Activated T-helper 1 cell treated with anti-CD3 and anti-CD28 coated beads, Interleukin-12 subunit alpha, Interleukin-12 subunit beta, Interleukin-2, Interleukin-4 antibody, amounts not matched to agents 30 ng/mL and 10 ng/mL and 1 ng/mL, durations not matched to agents 14 hours and 24 hours and 36 hours (primary cell): ENCODE data around the gene TTC27. TPM values are rescaled to one million over a fixed set of nuclear protein-coding genes. Genes with fewer than 3 reads are reported as not detected.
"Not testable (repeated sequence)": the region's sequence is repeated elsewhere in the genome, so short reads cannot be mapped to it uniquely, and the experiment has no call there.

Experiments used
- DNase-seq: peaks from one replicate; pipeline ENCODE4 v3.0.0; 2021; ENCODE audit warnings: low spot score
- H3K27ac Mint-ChIP-seq: one replicate; pipeline ENCODE4 v1.8.0; 2021; ENCODE audit warnings: mild to moderate bottlenecking, mixed read lengths
- H3K27me3 Mint-ChIP-seq: one replicate; pipeline ENCODE4 v1.8.0; 2022; ENCODE audit warnings: mild to moderate bottlenecking, moderate library complexity, mixed read lengths; ENCODE audit not compliant: insufficient read depth
- H3K36me3 Mint-ChIP-seq: one replicate; pipeline ENCODE4 v1.8.0; 2021; ENCODE audit warnings: low read depth, mixed read lengths
- H3K4me1 Mint-ChIP-seq: one replicate; pipeline ENCODE4 v1.8.0; 2021; ENCODE audit warnings: low read depth, mixed read lengths
- H3K4me3 Mint-ChIP-seq: one replicate; pipeline ENCODE4 v1.8.0; 2021; ENCODE audit warnings: mild to moderate bottlenecking, moderate library complexity, mixed read lengths
- H3K9me3 Mint-ChIP-seq: one replicate; pipeline ENCODE4 v1.8.0; 2021; ENCODE audit warnings: mixed read lengths
- intact Hi-C: fragments of 100-400 bp; cut with micrococcal nuclease; formaldehyde crosslinking; loops from one replicate; pipeline ENCODE4 v1.15.1; 2024
- total RNA-seq: library from RNA; stranded (reverse); gene quantifications from 2 replicates; pipeline ENCODE4 v1.2.3, GENCODE V29; 2022

Gene TTC27
- total RNA-seq, 1 donor from 2014 or later, result 41.3 TPM

DNA sequence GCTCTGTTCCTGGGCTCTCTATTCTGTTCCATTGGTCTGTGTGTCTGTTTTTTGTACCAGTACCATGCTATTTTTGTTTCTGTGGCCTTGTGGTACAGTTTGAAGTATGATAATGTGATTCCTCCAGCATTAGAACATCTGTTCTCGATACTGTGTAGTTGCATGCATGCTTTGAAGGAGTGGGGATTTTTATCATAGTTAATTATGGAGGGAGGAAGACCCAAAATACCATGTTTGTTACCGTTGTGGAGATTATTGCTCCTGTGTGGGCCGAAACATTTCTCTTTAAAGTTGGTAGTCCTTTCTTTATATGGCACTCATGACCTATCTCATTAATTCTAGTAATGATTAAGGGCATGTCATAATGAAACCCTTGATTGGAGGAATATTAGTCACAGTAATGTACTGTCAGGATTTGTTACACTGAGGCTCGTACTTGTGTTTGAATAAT, 87.6 kb downstream of the TTC27 start:
- H3K27ac Mint-ChIP-seq, result peak overlapping the region; percentile 64
- no peaks in the 10 kb centered on the region for H3K27me3 Mint-ChIP-seq
- intact Hi-C loops, result no loop called here
- peaks cover 25% of the 10 kb centered on the region for H3K36me3 Mint-ChIP-seq
- no peak overlapping the region for H3K4me3 Mint-ChIP-seq
- no peak for DNase-seq
- peaks cover 16% of the 10 kb centered on the region for H3K4me1 Mint-ChIP-seq
- peaks cover 9% of the 10 kb centered on the region for H3K9me3 Mint-ChIP-seq

DNA sequence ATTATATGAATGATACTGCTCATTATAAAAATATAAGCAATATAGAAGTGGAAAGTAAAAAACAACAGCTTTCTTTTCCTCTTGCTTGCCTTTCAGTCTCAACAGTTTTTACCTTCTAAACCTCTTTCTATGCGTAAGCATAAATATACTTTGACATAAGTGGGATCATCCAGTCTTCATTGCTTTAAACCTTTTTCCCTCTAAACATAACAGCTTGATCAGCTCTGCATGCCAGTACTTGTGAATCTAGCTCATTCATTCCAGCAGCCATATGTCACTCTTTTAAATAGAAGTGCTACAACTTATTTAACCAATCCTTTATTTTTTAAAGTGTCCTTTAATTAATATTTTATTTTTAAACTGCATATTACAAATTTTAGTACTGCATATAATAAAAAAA, 88.1 kb downstream of the TTC27 start:
- H3K27me3 Mint-ChIP-seq, result no peaks in the 10 kb centered on the region
- H3K36me3 Mint-ChIP-seq, result peaks cover 25% of the 10 kb centered on the region
- peaks cover 9% of the 10 kb centered on the region for H3K9me3 Mint-ChIP-seq
- no peak overlapping the region for H3K4me3 Mint-ChIP-seq
- intact Hi-C loops, result no loop called here
- no peak overlapping the region for H3K27ac Mint-ChIP-seq
- H3K4me1 Mint-ChIP-seq, result peaks cover 16% of the 10 kb centered on the region
- no peak for DNase-seq

DNA sequence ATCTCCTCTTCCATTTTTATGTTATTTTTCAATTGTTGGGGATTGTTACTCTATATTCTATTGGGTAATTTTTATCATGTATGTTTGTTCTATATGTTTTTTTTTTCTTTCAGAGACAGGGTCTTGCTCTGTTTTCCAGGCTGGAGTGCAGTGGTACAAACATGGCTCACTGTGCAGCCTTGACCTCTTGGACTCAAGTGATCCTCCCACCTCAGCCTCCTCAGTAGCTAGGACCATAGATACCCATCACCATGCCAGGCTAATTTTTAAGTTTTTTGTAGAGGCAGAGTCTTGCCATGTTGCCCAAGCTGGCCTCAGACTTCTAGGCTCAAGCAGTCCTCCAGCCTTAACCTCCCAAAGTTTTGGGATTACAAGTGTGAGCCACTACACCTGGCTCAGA, 88.7 kb downstream of the TTC27 start:
- no peak for DNase-seq
- peaks cover 25% of the 10 kb centered on the region for H3K36me3 Mint-ChIP-seq
- peaks cover 16% of the 10 kb centered on the region for H3K4me1 Mint-ChIP-seq
- intact Hi-C loops, result no loop called here
- peaks cover 9% of the 10 kb centered on the region for H3K9me3 Mint-ChIP-seq
- no peak overlapping the region for H3K4me3 Mint-ChIP-seq
- no peak overlapping the region for H3K27ac Mint-ChIP-seq
- H3K27me3 Mint-ChIP-seq, result no peaks in the 10 kb centered on the region

DNA sequence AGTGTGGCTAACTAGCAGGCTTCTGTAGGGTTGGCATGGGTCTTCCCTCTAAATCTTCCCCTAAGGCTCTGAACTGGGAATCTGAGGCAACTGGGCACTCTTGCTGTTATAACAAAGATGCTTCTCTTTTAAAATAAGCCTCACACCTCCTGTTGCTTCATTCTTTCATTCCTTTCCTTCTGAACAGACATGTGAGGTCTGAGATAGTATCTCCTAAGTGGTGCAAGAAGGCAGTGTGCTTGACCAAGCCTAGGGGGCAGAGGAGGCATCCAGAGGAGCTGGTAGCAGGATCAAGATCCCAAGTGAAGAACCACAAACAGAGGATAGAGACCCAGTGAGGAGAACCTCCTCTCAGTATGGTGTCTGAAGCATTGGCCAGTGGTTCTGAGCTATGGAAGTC, 90.9 kb downstream of the TTC27 start:
- DNase-seq, result no peak
- H3K36me3 Mint-ChIP-seq, result peaks cover 24% of the 10 kb centered on the region
- intact Hi-C loops, result no loop called here
- H3K27ac Mint-ChIP-seq, result no peak overlapping the region
- H3K4me1 Mint-ChIP-seq, result peaks cover 16% of the 10 kb centered on the region
- H3K27me3 Mint-ChIP-seq, result no peaks in the 10 kb centered on the region
- peaks cover 7% of the 10 kb centered on the region for H3K9me3 Mint-ChIP-seq
- H3K4me3 Mint-ChIP-seq, result no peak overlapping the region

DNA sequence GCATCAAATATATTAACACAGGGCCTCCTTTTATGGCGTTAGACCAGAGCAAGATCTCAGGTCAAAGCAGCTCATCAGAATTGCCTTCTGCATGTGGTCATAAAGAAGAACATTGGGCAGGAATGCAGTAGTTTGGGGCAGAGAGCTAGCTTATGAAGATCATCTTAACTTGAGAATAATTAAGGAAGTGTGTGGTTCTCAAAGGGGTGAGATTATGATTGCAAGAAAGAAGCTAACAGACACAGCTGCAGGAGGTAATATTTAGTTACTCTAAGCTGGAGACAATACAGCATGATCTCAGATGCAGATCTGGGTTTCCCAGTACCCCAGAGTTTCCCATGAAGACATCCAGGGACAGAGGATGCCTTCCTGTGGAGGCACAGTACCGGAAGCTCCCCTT, 91.6 kb downstream of the TTC27 start:
- intact Hi-C loops, result no loop called here
- H3K27me3 Mint-ChIP-seq, result no peaks in the 10 kb centered on the region

DNA sequence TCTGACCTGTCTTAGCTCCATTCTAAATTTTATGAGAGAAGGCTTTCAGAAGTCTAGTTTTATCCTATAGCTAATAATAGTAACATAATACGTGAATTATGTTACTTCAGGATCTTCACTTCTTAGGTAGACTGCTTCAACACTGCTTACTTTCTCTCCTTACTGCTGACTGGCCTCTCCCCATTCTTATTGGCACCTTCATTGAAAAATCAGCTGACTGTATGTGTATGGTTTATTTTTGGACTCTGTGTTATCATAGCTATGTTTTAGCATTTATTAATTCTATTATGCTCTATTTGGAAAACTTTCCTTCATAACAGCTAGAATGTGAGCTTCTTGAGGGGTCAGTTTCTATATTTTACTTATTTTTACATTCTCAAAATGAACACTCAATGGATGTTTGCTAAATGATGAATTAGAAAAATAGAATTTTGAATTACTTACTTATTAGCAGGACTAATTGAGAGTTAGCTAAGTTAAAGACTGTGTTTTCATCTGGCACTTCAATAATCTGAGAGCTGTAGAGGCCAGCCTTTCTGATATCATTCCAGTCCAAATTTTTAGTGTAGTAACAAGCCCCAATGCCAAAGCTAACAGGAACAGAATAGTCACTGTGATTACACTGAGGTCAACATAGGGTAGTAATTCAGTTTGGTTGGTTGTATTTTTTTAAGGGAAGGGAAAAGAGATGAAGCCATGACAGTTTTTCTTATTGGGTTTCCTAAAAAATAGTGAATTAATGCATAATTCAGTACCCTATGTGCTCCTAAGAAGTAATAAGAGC, 92.3 kb downstream of the TTC27 start:
- Mint-ChIP-seq H3K27ac (no peak overlapping the region), H3K36me3 (peaks cover 21% of the 10 kb centered on the region), H3K9me3 (no peaks in the 10 kb centered on the region), H3K4me1 (peaks cover 11% of the 10 kb centered on the region), H3K4me3 (no peak overlapping the region), H3K27me3 (no peaks in the 10 kb centered on the region)
- DNase-seq, result no peak
- intact Hi-C loops, result no loop called here

More for the DNA sequence above, 91.6 kb downstream of the TTC27 start:
- Mint-ChIP-seq H3K27ac (no peak overlapping the region), H3K4me1 (peaks cover 16% of the 10 kb centered on the region), H3K36me3 (peaks cover 22% of the 10 kb centered on the region), H3K4me3 (no peak overlapping the region), H3K9me3 (peaks cover under 1% of the 10 kb centered on the region)
- DNase-seq, result no peak

DNA sequence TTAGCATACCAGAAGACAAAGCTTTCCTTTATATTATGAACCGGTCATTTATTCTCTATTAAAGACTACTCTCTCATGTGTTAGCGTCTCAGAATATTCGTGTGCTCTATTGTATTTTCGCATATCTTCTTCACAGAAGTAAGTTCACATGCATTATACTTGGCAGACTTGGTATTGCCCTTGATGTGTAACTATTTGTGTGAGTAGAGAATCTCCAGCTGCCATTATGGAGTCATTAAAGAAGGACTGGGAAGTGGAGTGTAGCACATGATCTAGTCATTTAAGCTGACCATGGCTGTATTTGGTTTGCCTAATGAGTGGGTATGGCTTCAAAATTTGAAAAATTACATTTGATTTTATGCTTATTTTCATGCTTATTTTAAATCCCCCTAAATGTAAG, 92.9 kb downstream of the TTC27 start:
- Mint-ChIP-seq H3K9me3 (no peaks in the 10 kb centered on the region), H3K36me3 (peaks cover 18% of the 10 kb centered on the region), H3K27me3 (no peaks in the 10 kb centered on the region), H3K4me1 (peaks cover 4% of the 10 kb centered on the region), H3K27ac (no peak overlapping the region), H3K4me3 (no peak overlapping the region)
- DNase-seq, result no peak
- intact Hi-C loops, result no loop called here

DNA sequence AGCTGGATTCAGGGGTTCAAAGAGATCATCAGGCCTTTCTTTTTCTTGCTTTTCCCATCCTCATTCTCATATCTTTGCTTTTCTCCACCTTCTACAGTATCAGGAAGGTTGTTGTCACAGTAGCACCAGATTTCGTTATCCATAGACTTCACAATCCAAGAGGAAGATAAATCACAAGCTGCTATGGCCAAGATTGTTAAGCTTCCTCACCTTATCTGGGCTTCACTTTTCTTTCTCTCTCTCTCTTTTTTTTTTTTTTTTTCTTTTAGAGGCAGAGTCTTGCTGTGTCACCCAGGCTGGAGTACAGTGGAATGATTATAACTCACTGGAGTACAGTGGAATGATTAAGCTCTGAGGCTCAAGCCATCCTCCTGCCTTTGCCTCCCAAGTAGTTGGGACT, 93.5 kb downstream of the TTC27 start:
- intact Hi-C loops, result no loop called here
- Mint-ChIP-seq H3K9me3 (peaks cover 4% of the 10 kb centered on the region), H3K27me3 (no peaks in the 10 kb centered on the region), H3K4me3 (no peak overlapping the region), H3K27ac (no peak overlapping the region), H3K4me1 (no peaks in the 10 kb centered on the region), H3K36me3 (peaks cover 21% of the 10 kb centered on the region)
- no peak for DNase-seq

DNA sequence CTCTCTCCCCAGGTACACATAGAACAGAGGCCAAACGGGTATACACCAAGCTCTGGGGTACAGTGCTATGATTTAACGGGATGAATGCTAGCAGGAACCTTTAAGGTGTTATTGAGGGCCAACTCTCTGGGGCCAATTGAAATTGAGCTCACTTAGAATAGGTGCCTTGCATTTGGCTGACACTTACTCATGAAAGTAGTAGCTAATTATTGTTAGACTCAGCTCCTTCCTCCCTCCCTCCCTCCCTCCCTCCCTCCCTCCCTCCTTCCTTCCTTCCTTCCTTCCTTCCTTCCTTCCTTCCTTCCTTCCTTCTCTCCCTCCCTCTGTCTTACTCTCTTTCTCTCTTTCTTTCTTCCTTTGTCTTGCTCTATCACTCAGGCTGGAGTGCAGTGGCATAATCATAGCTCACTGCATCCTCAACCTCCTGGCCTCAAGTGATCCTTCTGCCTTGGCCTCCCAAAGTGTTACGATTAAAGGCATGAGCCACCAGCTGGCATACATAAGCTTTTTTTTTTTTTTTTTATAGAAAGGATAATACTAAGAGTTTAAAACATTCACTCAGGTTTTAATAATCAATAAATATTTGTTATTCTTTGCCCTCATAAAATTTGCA, 95.7 kb downstream of the TTC27 start:
- peaks cover 17% of the 10 kb centered on the region for H3K36me3 Mint-ChIP-seq

DNA sequence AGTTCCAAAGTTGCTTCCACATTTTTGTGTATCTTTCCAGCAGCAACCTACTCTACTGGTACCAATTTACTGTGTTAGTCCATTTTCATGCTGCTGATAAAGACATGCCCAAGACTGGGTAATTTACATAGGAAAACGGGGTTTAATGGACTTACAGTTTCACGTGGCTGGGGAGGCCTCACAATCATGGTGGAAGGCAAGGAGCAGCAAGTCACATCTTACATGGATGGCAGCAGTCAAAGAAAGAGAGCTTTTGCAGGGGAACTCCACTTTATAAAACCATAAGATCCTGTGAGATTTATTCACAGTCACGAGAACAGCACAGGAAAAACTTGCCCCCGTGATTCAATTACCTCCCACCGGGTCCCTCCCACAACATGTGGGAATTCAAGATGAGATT, 98.8 kb downstream of the TTC27 start:
- DNase-seq, H3K4me3 Mint-ChIP-seq, H3K27me3 Mint-ChIP-seq, H3K4me1 Mint-ChIP-seq, H3K27ac Mint-ChIP-seq, H3K9me3 Mint-ChIP-seq, intact Hi-C loops: not testable (repeated sequence)
- peaks cover 19% of the 10 kb centered on the region for H3K36me3 Mint-ChIP-seq

More for the DNA sequence above, 95.7 kb downstream of the TTC27 start:
- intact Hi-C loops, result no loop called here
- Mint-ChIP-seq H3K9me3 (peaks cover 5% of the 10 kb centered on the region), H3K4me1 (no peaks in the 10 kb centered on the region), H3K4me3 (no peak overlapping the region), H3K27ac (no peak overlapping the region), H3K27me3 (no peaks in the 10 kb centered on the region)
- DNase-seq, result no peak

DNA sequence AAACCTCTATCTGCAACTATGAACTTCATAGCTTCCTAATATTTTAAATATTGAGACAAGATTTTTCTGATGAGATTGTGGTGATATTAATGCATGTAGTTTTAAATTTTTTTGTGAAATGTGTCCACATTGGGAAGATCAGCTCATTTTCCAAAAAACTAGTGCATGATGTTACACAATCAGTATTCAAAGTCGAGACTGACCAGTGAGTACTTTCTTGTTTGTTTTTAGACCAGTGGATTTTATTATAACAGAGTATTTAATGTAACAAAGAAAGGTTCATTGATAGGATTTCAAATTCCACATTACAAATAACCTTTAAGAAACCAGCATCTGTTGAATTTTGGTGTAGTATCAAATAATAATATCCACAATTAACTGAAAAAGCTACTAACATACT, 99.3 kb downstream of the TTC27 start:
- no peaks in the 10 kb centered on the region for H3K4me1 Mint-ChIP-seq

DNA sequence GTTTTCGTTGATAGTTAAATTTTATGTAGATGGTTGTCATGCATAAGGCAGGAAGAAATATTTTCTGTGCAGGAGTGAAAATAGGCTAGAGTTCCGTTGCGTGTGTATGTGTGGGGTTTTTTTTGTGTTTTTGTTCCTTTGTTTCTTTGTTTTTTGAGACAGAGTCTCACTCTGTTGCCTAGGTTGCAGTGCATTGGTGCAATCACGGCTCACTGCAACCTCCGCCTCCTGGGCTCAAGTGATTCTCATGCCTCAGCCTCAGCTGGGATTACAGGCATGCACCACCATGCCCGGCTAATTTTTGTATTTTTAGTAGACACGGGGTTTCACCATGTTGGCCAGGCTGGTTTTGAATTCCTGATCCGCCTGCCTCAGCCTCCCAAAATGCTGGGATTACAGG, 103.1 kb downstream of the TTC27 start:
- intact Hi-C loops, H3K4me1 Mint-ChIP-seq, H3K4me3 Mint-ChIP-seq, DNase-seq, H3K27me3 Mint-ChIP-seq, H3K27ac Mint-ChIP-seq, H3K9me3 Mint-ChIP-seq, H3K36me3 Mint-ChIP-seq: not testable (repeated sequence)

More for the DNA sequence above, 99.3 kb downstream of the TTC27 start:
- intact Hi-C loops, result no loop called here
- Mint-ChIP-seq H3K36me3 (peaks cover 14% of the 10 kb centered on the region), H3K4me3 (no peak overlapping the region), H3K27ac (no peak overlapping the region), H3K9me3 (peaks cover 5% of the 10 kb centered on the region), H3K27me3 (no peaks in the 10 kb centered on the region)
- DNase-seq, result no peak

DNA sequence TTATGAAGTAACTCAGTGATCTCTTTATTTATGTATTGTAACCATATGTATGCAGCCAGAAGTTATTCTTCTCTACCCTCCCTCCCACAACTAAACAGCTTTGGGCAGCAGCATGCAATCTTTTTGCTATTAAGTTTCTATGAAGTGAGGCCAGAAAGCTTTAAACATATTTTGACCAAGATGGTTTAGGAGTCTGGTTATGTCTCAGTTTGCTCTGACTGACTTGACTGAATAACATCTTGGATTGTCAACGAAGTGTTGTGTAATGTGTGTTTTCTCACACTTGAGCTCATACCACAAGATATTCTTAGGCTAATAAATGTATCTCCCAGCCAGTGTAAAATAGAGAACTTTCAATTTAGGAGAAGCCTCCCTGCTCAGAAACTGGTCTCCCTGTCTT, 104.3 kb downstream of the TTC27 start:
- H3K9me3 Mint-ChIP-seq, result no peaks in the 10 kb centered on the region
- no peak for DNase-seq
- H3K36me3 Mint-ChIP-seq, result peaks cover 11% of the 10 kb centered on the region
- H3K4me1 Mint-ChIP-seq, result no peaks in the 10 kb centered on the region
- H3K27me3 Mint-ChIP-seq, result no peaks in the 10 kb centered on the region
- H3K4me3 Mint-ChIP-seq, result no peak overlapping the region
- H3K27ac Mint-ChIP-seq, result no peak overlapping the region
- intact Hi-C loops, result no loop called here
